ENCODE measurements around the gene SIRT6.

SIRT6 gene

GRCh38 chr19:4182084-4182810, at the start of gene SIRT6, which contains the start of gene ANKRD24 (continued):
- TF ChIP-seq ZXDB (tag by site-specific recombination; IDR thresholded peaks at IDR 0.05) = peak; percentile 99
- peak; percentile 95 for TF ChIP-seq ZNF324 (tag by site-specific recombination; IDR thresholded peaks at IDR 0.05)
- no peak for TF ChIP-seq ZNF19 (tag by site-specific recombination; IDR thresholded peaks at IDR 0.05; ENCODE audit: low read depth)
- no peak for TF ChIP-seq AEBP2 (tag by site-specific recombination; IDR thresholded peaks at IDR 0.05; ENCODE audit: borderline replicate concordance)
- TF ChIP-seq KLF1 (tag by site-specific recombination; IDR thresholded peaks at IDR 0.05) = peak; percentile 90
- no peak; the same call in 1 of the 2 replicates for TF ChIP-seq REST (tag by site-specific recombination; IDR thresholded peaks at IDR 0.05)
- peak; percentile 55; the same call in 1 of the 2 replicates for TF ChIP-seq ZBTB44 (tag by site-specific recombination; IDR thresholded peaks at IDR 0.05)
- no peak for TF ChIP-seq ZNF549 (tag by site-specific recombination; IDR thresholded peaks at IDR 0.05)
- peak; percentile 85 for TF ChIP-seq ZNF580 (tag by site-specific recombination; IDR thresholded peaks at IDR 0.05)
- TF ChIP-seq BCL11B (tag by site-specific recombination; IDR thresholded peaks at IDR 0.05; ENCODE audit: low read depth) = no peak
- no peak for TF ChIP-seq ZNF785 (tag by site-specific recombination; IDR thresholded peaks at IDR 0.05)
- TF ChIP-seq ZNF776 (tag by site-specific recombination; IDR thresholded peaks at IDR 0.05; ENCODE audit: borderline replicate concordance) = no peak
- TF ChIP-seq ZNF560 (tag by site-specific recombination; IDR thresholded peaks at IDR 0.05; ENCODE audit: borderline replicate concordance) = no peak
- no peak; the same call in 1 of the 2 replicates for TF ChIP-seq ZNF777 (tag by site-specific recombination; IDR thresholded peaks at IDR 0.05; ENCODE audit: borderline replicate concordance)
- no peak for TF ChIP-seq ZNF664 (tag by site-specific recombination; IDR thresholded peaks at IDR 0.05)
- no peak for TF ChIP-seq ZBTB7A (tag by site-specific recombination; IDR thresholded peaks at IDR 0.05; ENCODE audit: low read depth)
- no peak for TF ChIP-seq ZNF544 (tag by site-specific recombination; IDR thresholded peaks at IDR 0.05)
- TF ChIP-seq ZNF692 (tag by site-specific recombination; IDR thresholded peaks at IDR 0.05) = peak; percentile 84
- TF ChIP-seq ZNF514 (tag by site-specific recombination; IDR thresholded peaks at IDR 0.05) = no peak
- no peak for TF ChIP-seq ZNF26 (tag by site-specific recombination; IDR thresholded peaks at IDR 0.05)
- TF ChIP-seq ZNF747 (tag by site-specific recombination; IDR thresholded peaks at IDR 0.05) = no peak
- TF ChIP-seq ZNF416 (tag by site-specific recombination; IDR thresholded peaks at IDR 0.05) = no peak
- peak; percentile 96 for TF ChIP-seq ZNF76 (tag by site-specific recombination; IDR thresholded peaks at IDR 0.05; ENCODE audit: borderline replicate concordance, low read depth)
- TF ChIP-seq ZNF621 (tag by site-specific recombination; IDR thresholded peaks at IDR 0.05) = no peak
- no peak for TF ChIP-seq OSR2 (tag by site-specific recombination; IDR thresholded peaks at IDR 0.05)
- no peak for TF ChIP-seq ZNF768 (tag by site-specific recombination; IDR thresholded peaks at IDR 0.05)
- TF ChIP-seq ZNF449 (tag by site-specific recombination; IDR thresholded peaks at IDR 0.05) = peak; percentile 88
- TF ChIP-seq ZNF510 (tag by site-specific recombination; IDR thresholded peaks at IDR 0.05; ENCODE audit: insufficient replicate concordance) = no peak

All from HEK293 (cell line).